Stimulated activated CD8-positive, alpha-beta memory T cell treated with anti-CD3 and anti-CD28 coated beads, Interleukin-12 subunit alpha, Interleukin-12 subunit beta, amount 100 ng/mL, for 4 hours (primary cell): Measurements from ENCODE around the gene ATP8B3.
"Not testable (repeated sequence)": the region's sequence is repeated elsewhere in the genome, so short reads cannot be mapped to it uniquely, and the experiment has no call there.

Experiments
- DNase-seq: peaks from one replicate; pipeline ENCODE4 v3.0.0-alpha.2; 2020; ENCODE audit warnings: low read depth

The ATP8B3 gene

DNA sequence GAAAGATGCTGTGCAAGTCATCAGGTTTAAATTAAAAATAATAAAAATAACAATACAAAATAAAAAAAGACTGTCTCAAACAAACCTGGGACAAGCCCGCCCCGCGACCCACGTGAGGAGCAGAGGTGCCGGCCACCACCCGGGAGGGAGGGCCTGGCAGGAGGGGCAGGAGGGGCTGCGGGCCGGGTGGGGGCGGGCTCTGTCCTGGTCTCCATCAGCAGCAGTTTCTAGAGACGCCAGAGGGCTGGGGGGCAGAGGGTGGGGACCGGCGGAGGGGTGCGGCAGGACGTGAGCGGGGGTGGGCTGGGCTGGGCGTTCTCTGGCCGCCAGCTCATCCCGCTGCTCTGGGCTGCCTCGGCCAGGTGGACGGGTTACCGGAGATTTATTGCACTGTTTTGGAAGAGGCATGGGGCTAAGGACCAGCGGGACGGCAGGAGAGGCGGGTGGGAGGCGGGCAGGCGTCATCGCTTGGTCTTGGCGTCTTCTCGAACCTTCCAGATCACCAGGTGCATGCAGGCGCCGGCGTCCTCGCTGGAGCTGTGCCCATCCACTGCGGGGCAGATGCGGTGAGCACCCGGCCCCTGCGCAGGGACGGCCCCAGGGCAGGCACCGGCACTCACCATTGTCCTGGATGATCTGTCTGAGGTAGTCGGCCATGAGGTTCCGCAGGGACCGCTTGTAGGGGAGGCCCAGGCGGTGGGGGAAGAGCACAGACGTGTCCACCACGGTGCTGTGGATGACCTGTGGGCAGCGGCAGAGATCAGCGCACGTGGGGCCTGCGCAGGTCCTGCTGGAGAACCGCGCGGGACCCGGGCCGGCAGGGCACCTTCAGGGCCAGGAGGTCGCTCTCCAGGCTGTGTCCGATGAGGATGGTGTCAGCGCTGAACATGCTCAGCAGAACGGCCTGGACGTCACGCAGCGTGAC lies 3.8 kb upstream of the ATP8B3 start:
- DNase-seq = no peak

- no peak for DNase-seq
Measured at GRCh38 chr19:1814833-1815604, 2.9 kb upstream of the ATP8B3 start.

DNA sequence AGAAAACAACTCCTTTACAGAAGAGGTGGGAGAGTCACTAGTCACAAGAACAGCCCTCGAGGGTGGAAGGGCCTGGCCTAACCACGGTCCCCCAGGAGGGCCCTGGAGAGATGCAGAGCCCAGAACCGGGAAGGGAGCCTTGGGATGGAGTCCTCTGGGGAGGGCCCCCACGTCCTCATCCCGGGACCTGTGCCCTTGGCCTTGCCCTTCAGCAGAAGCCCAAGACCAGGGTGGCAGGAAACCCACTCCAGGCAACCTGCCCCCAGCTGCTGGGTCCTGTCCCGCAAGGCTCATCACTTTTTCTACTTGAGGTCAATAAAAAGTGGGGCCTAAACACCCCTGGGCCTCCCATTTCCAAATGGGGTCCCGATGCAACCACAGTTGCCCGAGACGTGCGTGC lies 2.3 kb upstream of the ATP8B3 start:
- DNase-seq = no peak

GRCh38 chr19:1813192-1814182 lies 1.4 kb upstream of the ATP8B3 start:
- no peak for DNase-seq

DNA sequence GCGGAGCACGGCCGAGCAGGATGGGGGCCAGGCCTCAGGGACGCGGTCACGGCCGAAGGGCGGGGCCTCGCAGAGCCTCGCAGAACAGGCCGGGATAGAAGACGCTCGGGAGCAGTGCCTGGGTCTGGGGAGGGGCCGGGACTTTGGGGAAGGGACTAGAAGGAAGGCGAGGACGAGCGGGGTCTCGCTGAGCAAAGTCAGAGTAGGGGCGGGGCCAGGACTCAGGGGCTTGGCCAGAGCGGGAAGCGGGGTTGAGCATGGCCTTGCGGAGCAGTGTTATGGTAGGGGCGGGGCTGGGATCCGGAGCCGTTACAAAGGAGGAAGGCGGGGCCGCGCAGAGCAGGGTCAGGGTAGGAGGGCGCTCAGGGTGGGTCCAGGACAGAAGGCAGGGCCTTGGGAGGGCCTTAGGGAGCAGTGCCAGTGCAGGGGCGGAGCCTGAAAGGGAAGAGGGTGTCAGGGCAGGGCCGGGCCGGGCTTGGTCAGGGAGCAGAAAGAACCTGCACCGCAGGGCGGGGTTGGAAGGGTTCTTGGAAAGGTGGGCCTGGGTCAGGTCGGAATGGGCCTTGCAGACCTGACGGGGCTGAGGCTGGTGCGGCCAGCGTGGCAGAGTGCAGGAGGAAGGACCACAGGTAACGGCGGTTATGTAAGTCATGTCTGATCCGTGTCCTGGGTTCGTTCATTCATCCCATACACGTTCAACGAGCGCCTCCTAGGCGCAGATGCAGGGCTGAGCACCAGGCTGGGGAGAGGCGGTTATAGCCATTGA lies 533 bp upstream of the ATP8B3 start:
- DNase-seq = peak; percentile 62

DNA sequence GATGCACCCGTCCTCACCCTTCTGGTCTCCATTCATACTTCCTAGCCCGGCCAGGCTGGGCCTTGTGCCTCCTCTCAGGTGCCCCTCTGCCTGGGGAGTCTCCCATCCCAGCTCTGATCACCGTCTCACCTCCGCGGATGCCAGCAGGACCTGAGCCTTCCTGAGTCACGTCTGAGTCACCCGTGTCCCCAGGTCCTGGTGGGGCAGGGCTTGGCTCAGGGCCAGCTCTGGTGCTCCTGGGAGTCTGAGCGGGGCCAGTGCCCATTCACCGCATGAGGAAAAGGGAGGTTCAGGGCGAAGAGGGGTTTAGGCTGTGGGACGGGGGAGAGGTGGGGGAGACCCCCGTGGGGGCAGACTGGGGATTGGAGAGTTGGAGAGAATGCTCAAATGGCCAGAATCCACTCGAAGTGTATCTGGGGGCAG lies 593 bp downstream of the ATP8B3 start:
- peak; percentile 35 for DNase-seq

DNA sequence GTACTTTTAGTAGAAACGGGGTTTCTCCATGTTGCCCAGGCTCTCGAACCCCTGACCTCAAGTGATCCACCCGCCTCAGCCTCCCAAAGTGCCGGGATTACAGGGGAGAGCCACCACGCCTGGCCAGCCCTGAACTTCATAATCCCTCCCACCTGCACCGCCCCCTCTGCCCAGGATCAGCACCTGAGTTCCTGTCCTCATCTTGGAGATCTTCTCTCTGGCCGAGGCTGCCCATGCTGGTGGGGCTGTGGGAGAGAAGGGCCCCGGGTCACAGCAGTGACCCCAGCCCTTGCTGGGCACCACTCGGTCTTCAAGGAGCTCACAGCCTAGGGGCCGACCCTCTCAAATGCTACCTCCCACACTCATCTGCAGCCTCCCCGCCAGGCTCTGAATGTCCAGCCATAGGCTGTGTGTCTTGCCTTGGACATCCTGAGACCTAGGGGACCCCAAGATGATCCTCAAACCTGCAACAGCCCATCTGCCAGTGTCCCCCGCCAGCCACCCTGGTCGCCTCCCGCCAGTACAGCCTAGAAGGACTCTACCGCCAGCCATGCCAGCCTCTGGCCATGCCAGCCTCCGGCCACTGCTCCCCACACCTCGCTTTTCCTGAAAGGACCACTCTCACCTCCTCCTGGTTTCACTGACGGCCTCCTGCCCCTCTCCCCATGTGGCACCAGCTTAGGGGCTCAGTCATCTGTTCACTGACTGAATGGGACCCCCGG lies 1.5 kb downstream of the ATP8B3 start:
- no peak for DNase-seq

- no peak for DNase-seq
Measured at GRCh38 chr19:1809678-1810077, 2.4 kb downstream of the ATP8B3 start.

DNA sequence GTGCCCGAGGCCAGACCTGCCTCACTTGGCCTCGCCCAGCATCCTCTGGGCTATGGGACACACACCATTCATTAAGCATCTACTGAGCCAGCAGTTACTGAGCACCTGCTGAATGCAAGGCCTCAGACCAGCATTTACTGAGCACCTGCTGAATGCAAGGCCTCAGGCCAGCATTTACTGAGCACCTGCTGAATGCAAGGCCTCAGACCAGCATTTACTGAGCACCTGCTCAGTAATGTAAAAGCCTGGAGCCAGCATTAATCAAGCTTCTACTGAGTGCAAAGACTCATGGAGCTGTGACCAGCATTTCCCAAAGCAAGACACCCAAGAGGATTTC lies 3.7 kb downstream of the ATP8B3 start:
- DNase-seq = no peak

DNA sequence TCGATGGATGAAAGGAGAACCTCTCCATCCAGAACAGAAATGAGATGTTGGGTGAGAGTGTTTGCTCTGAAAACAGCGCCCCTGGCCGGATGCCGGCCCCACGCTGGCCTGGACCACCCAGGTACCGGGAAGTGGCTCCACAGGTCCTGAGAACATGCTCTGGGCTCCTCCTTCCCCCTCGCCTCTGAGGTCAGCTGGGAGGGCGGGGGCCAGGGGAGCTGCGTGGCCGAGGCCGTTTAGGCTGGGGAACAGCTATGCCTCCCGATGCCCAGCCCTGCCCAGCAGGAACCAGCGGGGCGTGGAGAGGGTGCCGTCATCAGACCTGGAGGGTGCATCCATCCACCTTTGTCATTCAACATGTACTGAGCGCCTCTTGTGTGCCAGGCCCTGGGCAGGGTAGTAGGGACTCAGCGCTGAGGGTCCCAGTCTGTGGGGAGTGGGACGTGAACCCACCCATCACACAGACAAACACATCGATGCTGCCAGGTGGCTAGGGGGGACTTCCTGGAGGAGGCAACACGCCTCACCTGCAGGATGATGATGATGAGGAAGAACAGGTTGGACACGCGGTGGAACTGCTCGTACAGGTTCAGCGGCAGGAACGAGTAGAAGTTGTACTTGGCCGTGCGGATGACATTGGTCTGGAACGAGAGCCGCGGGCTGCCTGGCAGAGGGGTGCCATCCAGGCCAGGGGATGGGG lies 4.2 kb downstream of the ATP8B3 start:
- no peak for DNase-seq

- no peak for DNase-seq
Measured at GRCh38 chr19:1807030-1807694, 4.9 kb downstream of the ATP8B3 start.

- DNase-seq = no peak
Measured at GRCh38 chr19:1806184-1807029, 5.7 kb downstream of the ATP8B3 start.

- no peak for DNase-seq
Measured at GRCh38 chr19:1805401-1806183, 6.5 kb downstream of the ATP8B3 start.

- DNase-seq = no peak
Measured at GRCh38 chr19:1804858-1805257, 7.2 kb downstream of the ATP8B3 start.

- DNase-seq = no peak
Measured at GRCh38 chr19:1799695-1800342, 12.3 kb downstream of the ATP8B3 start.

DNA sequence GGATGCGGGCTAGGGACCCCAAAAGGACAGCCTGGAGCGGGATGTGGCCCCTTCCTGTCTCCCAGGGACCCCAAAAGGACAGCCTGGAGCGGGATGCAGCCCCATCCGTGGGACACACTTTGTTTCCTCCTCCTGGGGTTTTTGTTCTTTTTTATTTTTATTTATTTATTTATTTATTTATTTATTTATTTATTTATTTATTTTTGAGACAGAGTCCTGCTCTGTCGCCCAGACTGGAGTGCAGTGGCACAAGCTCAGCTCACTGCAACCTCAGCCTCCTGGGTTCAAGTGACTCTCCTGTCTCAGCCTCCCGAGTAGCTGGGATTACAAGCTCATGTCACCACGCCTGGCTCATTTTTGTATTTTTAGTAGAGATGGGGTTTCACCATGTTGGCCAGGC lies 14.8 kb downstream of the ATP8B3 start:
- not testable (repeated sequence) for DNase-seq
